Thyroid gland (tissue), 4 donors: ENCODE measurements around the gene EPB41. TPM values are rescaled to one million over a fixed set of nuclear protein-coding genes. Genes with fewer than 3 reads are reported as not detected.

Source experiments
- DNase-seq, 2 donors: peaks; one replicate each; pipeline ENCODE4 v3.0.0-alpha.2; 2019
- H3K27ac ChIP-seq, 3 donors: fragments of 200-600 bp; sonication (generic); 1 replicate in 2 of 3; 2 replicates in 1 of 3; pipeline ENCODE4 v1.5.1; 2016 to 2019; ENCODE audit warnings: mild to moderate bottlenecking in 1 of 3, moderate library complexity in 1 of 3
- H3K27me3 ChIP-seq: fragments of 200-600 bp; sonication (generic); one replicate; pipeline ENCODE4 v1.5.1; 2019
- H3K36me3 ChIP-seq, 2 donors: fragments of 200-600 bp; sonication (generic); one replicate each; pipeline ENCODE4 v1.5.1; 2016 to 2019
- H3K4me1 ChIP-seq, 2 donors: fragments of 200-600 bp; sonication (generic); one replicate each; pipeline ENCODE4 v1.5.1; 2017 to 2019
- H3K4me3 ChIP-seq, 3 donors: fragments of 200-600 bp; sonication (generic); replicated peaks in 1 of 3; 1 replicate in 2 of 3; 2 replicates in 1 of 3; pipeline ENCODE4 v1.5.1; 2016; ENCODE audit warnings: mild to moderate bottlenecking in 1 of 3
- H3K9me3 ChIP-seq: fragments of 200-600 bp; sonication (generic); one replicate; pipeline ENCODE4 v1.5.1; 2017
- CTCF ChIP-seq, 6 experiments: fragments of 200-600 bp in 3 of 6; fragments of 450-650 bp in 3 of 6; sonication (generic) in 3 of 6; IDR thresholded peaks; one replicate each; pipeline ENCODE4 v1.5.1; 2016 to 2019; ENCODE audit warnings: antibody characterized with exemption in 6 of 6, mild to moderate bottlenecking in 2 of 6, inconsistent platforms in 1 of 6, moderate library complexity in 1 of 6
- POLR2A ChIP-seq, 2 donors: fragments of 450-650 bp; IDR thresholded peaks; one replicate each; pipeline ENCODE4 v1.6.1; 2017; ENCODE audit warnings: antibody characterized with exemption in 2 of 2, mild to moderate bottlenecking in 2 of 2, moderate library complexity in 1 of 2
- WGBS, 2 donors: methylation state at CpG; one replicate each; pipeline ENCODE4 v1.1.5; 2017; 5-methylcytosine and 5-hydroxymethylcytosine counted together
- intact Hi-C: fragments of 100-400 bp; cut with DNase I; formaldehyde crosslinking; loops from one replicate; pipeline ENCODE4 v1.15.1; 2023
- total RNA-seq, 4 donors: library from RNA; depleted of rRNA; stranded (reverse); fragments of >200 nt; gene quantifications; one replicate each; pipeline ENCODE4 v1.2.3, GENCODE V29; 2016

The EPB41 gene
- total RNA-seq, 4 donors from 2014 or later: 59.7 to 102 (median 80.2) TPM

DNA sequence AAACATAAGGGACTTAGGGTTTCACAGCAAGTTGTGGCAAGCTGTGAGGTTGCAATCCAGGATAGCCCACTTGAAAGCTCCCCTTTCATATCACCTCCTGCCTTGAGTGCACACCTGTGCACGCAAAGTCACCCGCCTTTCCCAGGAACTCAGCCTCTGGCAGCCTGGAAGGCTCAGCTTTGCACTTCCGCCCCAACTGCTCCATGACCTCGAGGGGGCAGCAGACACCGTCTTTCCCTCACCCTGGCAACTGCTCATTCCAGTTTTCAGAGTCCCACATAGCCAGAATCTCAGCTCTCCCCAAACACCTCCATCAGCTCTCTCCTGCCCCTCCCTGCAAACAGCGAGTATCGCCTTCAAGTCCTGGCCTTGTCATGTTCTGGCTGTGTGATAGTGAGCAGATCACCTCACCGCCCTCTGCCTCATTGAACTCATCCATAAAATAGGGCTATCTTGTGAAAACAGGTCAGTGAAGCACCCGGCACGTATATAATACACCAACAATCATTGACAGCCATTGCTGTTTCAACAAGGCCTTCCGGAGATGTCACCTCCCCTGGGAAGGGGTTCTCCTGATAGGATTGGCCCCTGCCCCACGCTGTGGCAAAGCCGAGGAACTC, 32.2 kb upstream of the EPB41 start:
- no peaks in the 10 kb centered on the region for H3K27me3 ChIP-seq
- WGBS, 2 donors: 26 to 28% methylated on average over 13 of the region's 13 CpGs
- H3K27ac ChIP-seq: no peak overlapping the region
- H3K36me3 ChIP-seq: no peaks in the 10 kb centered on the region
- H3K9me3 ChIP-seq: no peaks in the 10 kb centered on the region
- TF ChIP-seq POLR2A (IDR thresholded peaks at IDR 0.05) (no peak), CTCF (IDR thresholded peaks at IDR 0.05) (peak; percentile 78 to 98 (median 91))
- DNase-seq: peak; percentile 87 to 93
- intact Hi-C loops: loop anchor here (5.0 kb wide), 1 partner anchor 150 kb away; no protein-coding TSS in a partner anchor
- H3K4me3 ChIP-seq: no peak overlapping the region
- peaks cover 12 to 35% of the 10 kb centered on the region in 2 donors for H3K4me1 ChIP-seq

- no peaks in the 10 kb centered on the region for H3K27me3 ChIP-seq
- H3K9me3 ChIP-seq: no peaks in the 10 kb centered on the region
- H3K4me1 ChIP-seq: peaks cover 17 to 39% of the 10 kb centered on the region in 2 donors
- H3K27ac ChIP-seq: no peak overlapping the region
- no peak for TF ChIP-seq POLR2A (IDR thresholded peaks at IDR 0.05)
- TF ChIP-seq CTCF (IDR thresholded peaks at IDR 0.05): no peak
- WGBS, 2 donors: 94% methylated on average over 1 of the region's 1 CpG
- intact Hi-C loops: loop anchor here (5.0 kb wide), 1 partner anchor 149 kb away; no protein-coding TSS in a partner anchor
- no peaks in the 10 kb centered on the region for H3K36me3 ChIP-seq
- no peak for DNase-seq
- H3K4me3 ChIP-seq: no peak overlapping the region
Measured at GRCh38 chr1:28883242-28883616, 31.1 kb upstream of the EPB41 start.

DNA sequence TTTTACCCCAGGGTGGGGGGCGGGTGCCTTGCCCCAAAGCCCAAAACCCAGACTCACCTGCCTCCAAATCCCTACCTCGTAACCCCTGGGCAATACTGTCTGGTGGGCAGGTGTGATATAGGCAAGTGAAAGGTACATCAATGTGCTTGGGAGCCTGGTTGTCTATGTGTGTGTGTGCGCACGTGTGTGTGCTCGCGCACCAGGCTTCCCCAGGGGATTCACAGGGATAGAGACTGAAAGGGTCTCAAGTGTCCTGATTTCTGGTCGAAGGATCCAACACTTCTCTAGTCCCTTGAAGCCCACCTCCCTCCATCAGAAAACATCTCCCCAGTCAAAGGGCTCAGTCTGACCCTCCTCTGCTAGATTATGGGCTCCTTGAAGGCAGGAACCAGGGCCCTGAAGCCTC, 28.9 kb upstream of the EPB41 start:
- Histone ChIP-seq H3K27me3 (no peaks in the 10 kb centered on the region), H3K9me3 (no peaks in the 10 kb centered on the region), H3K4me3 (no peak overlapping the region), H3K4me1 (peaks cover 20 to 42% of the 10 kb centered on the region in 2 donors), H3K36me3 (no peaks in the 10 kb centered on the region), H3K27ac (peak overlapping the region; percentile 36 to 84 (median 77))
- TF ChIP-seq CTCF (IDR thresholded peaks at IDR 0.05) (no peak), POLR2A (IDR thresholded peaks at IDR 0.05) (no peak)
- intact Hi-C loops: no loop called here
- 78 to 79% methylated on average over 3 to 7 of the region's 7 CpGs for WGBS, 2 donors
- no peak for DNase-seq

DNA sequence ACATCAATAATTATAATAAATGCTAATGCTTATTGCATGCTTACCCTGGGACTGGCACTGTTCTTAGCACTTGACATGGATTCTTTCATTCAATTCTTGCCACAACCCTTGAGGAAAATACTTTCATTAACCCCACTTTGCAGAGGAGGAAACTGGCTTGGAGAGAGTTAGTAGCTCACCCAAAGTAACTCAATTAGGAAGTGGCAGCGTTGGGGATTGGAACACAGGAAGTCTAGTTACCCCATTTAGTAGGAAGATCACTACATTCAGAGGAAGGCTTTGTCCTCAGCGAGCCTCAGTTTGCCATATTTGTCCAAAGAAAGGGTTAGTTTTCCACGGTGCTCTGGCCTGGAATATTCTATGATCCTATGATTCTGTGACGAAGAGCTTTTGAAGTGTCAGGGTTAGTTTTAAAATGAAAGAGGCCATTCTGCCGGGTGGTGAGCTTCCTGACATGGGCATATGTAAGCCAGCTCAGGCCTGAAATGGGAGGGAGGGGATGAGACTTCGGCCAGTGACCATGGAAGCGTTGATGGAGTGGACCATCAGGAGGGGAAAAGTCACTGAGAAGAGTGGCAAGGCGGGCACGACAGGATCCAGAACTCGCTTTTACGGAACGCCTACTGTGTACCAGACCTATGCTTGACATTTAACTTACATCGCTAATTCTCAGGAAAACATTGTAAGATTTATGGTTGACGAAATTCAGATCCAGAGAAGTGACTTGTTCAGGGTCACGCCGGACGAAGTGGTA, 28.2 kb upstream of the EPB41 start:
- H3K36me3 ChIP-seq: no peaks in the 10 kb centered on the region
- 55 to 60% methylated on average over 17 of the region's 17 CpGs for WGBS, 2 donors
- no peaks in the 10 kb centered on the region for H3K27me3 ChIP-seq
- TF ChIP-seq POLR2A (IDR thresholded peaks at IDR 0.05): no peak
- no peak for TF ChIP-seq CTCF (IDR thresholded peaks at IDR 0.05)
- H3K4me3 ChIP-seq: peak overlapping the region in 1 of 3 donors; percentile 97
- no peaks in the 10 kb centered on the region for H3K9me3 ChIP-seq
- intact Hi-C loops: no loop called here
- DNase-seq: peak in 1 of 2 donors; percentile 6
- H3K4me1 ChIP-seq: peaks cover 20 to 42% of the 10 kb centered on the region in 2 donors
- peak overlapping the region; percentile 36 to 84 (median 77) for H3K27ac ChIP-seq
